Central memory CD8-positive, alpha-beta T cell (primary cell): ENCODE results near the gene C4orf50.

Source experiments
- ATAC-seq: fragments of 150-1000 bp; cut with Tn5 transposase; replicated peaks from 2 replicates; pipeline ENCODE4 v1.10.0; 2022; ENCODE audit warnings: mild to moderate bottlenecking, moderate FRiP score, moderate number of reproducible peaks; ENCODE audit not compliant: poor library complexity, severe bottlenecking; ENCODE audit errors: extremely low read depth
- DNase-seq, 2 donors: peaks; one replicate each; pipeline ENCODE4 v3.0.0; 2021; ENCODE audit warnings: low spot score in 2 of 2
- H3K27ac Mint-ChIP-seq: one replicate; pipeline ENCODE4 v1.8.0; 2022; ENCODE audit warnings: low read depth, mild to moderate bottlenecking, moderate library complexity, mixed read lengths
- H3K27me3 Mint-ChIP-seq: one replicate; pipeline ENCODE4 v1.8.0; 2022; ENCODE audit warnings: mixed read lengths
- H3K36me3 Mint-ChIP-seq: one replicate; pipeline ENCODE4 v1.8.0; 2022; ENCODE audit warnings: mild to moderate bottlenecking, moderate library complexity, mixed read lengths; ENCODE audit not compliant: insufficient read depth
- H3K4me1 Mint-ChIP-seq: one replicate; pipeline ENCODE4 v1.8.0; 2022; ENCODE audit warnings: mixed read lengths
- H3K4me3 Mint-ChIP-seq: one replicate; pipeline ENCODE4 v1.8.0; 2022; ENCODE audit warnings: mild to moderate bottlenecking, moderate library complexity, mixed read lengths
- H3K9me3 Mint-ChIP-seq: one replicate; pipeline ENCODE4 v1.8.0; 2022; ENCODE audit warnings: mixed read lengths

The C4orf50 gene

DNA sequence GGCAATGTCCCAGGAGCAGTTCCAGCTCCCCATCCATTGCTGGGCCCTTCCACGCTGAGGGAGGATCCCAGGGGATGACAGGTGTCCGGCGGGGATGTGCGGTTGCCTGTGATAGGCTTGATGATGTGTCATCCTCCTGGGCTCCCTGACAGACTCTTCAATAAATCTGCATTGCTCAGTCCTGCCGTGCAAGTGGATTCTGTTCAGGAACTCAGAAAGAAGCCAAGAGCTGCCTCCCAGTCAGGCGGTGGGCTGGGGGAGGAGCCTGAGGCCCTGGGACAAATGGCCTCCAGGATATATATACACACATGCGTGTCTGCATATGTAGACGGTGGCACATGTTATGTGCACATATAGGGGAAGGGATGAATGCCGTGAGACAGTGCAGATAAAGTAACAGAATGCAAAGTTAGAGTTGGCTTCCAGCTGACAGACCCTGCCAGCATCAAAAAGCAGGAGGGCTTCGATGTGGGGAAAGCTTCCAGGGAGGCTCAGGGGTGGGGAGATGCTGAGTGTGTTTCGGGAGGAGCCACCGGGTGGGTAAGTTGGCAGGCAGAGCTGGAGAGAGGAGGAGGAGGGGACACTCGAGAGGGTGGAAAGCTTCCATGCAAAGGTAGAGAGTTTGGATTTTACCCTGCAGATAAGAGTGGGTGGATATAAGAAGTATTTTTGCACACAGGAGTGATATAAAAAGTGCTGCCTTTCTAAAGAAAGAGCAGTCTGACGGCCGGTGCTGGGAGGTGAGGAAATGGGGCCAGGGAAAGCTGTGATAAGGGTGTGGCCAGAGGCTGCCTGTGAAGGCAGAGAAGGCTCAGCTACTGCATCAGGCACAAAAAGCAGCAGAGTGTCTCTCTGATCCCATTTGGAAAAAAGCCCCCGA, 96.9 kb downstream of the C4orf50 start:
- Mint-ChIP-seq H3K27ac (no peak overlapping the region), H3K4me1 (no peaks in the 10 kb centered on the region), H3K27me3 (peaks cover 10% of the 10 kb centered on the region), H3K4me3 (no peak overlapping the region), H3K36me3 (no peaks in the 10 kb centered on the region), H3K9me3 (no peaks in the 10 kb centered on the region)
- ATAC-seq = no peak
- DNase-seq = no peak

DNA sequence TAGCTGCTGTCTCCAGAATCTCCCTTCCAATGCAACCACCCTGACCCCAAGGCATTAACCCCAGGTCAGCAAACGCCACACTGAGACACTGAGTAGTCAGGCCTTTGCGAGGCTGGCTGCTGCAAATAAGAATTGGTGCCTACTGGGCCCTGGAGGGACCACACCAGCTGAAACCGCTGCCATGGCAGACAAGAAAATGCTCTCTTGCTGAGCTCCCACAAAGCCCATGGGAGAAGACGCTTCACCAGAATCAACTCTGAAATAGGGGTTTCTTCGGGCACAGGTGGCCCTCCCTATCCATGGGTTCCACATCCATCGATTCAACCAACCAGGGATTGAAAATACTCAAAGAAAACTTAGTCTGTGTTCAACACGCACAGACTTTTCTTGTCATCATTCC, 98.7 kb downstream of the C4orf50 start:
- H3K9me3 Mint-ChIP-seq = no peaks in the 10 kb centered on the region
- no peak for DNase-seq
- no peaks in the 10 kb centered on the region for H3K4me1 Mint-ChIP-seq
- peaks cover 10% of the 10 kb centered on the region for H3K27me3 Mint-ChIP-seq
- no peak overlapping the region for H3K4me3 Mint-ChIP-seq
- no peak for ATAC-seq
- H3K27ac Mint-ChIP-seq = no peak overlapping the region
- no peaks in the 10 kb centered on the region for H3K36me3 Mint-ChIP-seq

DNA sequence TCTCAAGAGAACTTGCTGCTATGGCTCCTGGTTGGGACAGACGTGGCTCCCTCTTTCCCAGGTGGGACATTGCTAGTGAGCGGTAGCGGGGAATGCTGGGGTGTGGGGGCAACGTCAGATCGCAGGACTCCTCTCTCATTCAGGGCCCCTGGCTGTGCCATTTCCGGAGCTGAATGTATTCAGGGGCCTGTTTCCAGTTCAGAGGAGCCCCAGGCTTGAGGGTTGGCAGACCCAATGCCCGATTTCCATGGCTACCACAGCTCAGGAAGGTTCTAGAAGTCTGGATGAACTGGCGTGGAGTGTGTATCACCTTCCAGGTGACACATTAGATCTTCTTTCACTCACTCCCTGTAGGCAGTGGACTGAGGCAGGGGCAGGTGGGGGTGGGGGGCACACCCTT, 99.2 kb downstream of the C4orf50 start:
- ATAC-seq (no peak), DNase-seq (no peak)
- no peak overlapping the region for H3K4me3 Mint-ChIP-seq
- H3K4me1 Mint-ChIP-seq = no peaks in the 10 kb centered on the region
- H3K27ac Mint-ChIP-seq = no peak overlapping the region
- H3K9me3 Mint-ChIP-seq = no peaks in the 10 kb centered on the region
- H3K36me3 Mint-ChIP-seq = no peaks in the 10 kb centered on the region
- peaks cover 10% of the 10 kb centered on the region for H3K27me3 Mint-ChIP-seq

DNA sequence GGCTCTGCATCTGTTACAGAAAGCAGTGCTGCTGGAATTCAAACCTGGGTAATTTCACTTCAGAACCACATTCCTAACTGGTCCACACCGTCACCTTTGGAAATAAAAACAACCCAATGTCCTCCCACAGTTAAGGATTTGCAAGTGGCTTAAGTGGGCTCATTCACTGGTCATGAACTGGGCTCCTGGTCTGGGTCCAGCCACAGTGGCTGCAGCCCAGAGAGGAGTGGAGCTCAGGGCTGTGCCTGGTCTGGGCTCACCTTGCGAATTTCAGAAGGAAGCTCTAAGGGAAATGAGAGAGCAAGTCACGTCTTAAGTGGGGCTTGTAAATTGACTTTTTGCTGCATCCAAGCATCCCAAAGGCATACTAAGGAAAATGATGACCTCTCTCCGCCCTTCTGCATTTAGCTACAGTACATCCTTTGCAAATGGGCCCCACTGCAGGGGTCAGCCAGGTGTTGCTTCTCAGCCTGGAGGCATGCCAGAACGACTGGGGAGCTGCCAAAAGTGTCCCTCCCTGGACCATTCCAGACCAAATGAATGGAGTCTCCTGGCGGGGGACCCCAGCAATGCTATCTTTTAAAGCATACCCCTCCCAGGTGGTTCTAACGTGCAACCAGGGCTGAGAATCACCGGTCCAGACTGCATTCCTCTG, 99.8 kb downstream of the C4orf50 start:
- peaks cover 10% of the 10 kb centered on the region for H3K27me3 Mint-ChIP-seq

DNA sequence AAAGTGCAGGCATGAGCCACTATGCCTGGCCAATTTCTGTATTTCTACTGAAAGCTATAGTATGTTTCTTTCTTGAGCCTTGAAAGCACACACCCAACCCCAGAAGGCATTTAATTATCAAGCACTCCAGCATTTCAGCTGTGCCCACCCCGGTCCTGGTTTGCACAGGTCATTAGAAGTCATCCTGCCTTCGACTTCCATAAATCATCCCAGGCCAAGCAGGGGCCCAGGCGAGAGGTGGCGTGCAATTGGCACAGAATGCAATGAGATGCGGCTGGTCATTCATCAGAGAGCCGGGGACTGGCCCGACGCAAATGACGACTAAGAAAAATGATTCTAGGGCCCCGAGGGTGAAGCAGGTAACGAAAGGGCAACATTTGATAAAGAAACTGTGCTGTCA, 100.6 kb downstream of the C4orf50 start:
- Mint-ChIP-seq H3K36me3 (no peaks in the 10 kb centered on the region), H3K27ac (no peak overlapping the region), H3K9me3 (peaks cover 2% of the 10 kb centered on the region), H3K4me3 (no peak overlapping the region), H3K27me3 (peaks cover 7% of the 10 kb centered on the region), H3K4me1 (no peaks in the 10 kb centered on the region)
- DNase-seq (no peak), ATAC-seq (no peak)

More for the DNA sequence above, 99.8 kb downstream of the C4orf50 start:
- Mint-ChIP-seq H3K27ac (no peak overlapping the region), H3K36me3 (no peaks in the 10 kb centered on the region), H3K4me3 (no peak overlapping the region), H3K9me3 (no peaks in the 10 kb centered on the region), H3K4me1 (no peaks in the 10 kb centered on the region)
- ATAC-seq (no peak), DNase-seq (no peak)

DNA sequence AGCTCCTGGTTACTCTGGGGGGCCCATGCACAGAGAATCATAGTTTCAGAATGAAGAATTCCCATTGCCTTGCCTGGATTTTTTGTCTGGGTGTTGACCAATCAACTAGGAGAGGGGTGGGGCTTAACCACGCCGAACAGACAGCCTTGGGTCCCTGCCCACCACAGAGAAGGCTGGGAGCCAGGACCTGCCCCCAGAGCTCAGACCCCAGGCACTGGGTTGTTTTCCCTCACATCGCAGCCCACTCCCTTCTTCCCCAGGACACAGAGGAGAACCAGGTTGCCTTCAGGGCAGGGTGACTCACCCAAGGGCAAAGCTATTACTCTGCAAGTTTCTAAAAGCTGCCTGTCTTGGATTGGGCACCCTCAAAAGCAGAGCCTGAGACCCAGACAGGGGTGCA, 102.0 kb downstream of the C4orf50 start:
- H3K27ac Mint-ChIP-seq = no peak overlapping the region
- peaks cover 9% of the 10 kb centered on the region for H3K27me3 Mint-ChIP-seq
- no peak for DNase-seq
- H3K36me3 Mint-ChIP-seq = no peaks in the 10 kb centered on the region
- H3K4me3 Mint-ChIP-seq = no peak overlapping the region
- peaks cover 6% of the 10 kb centered on the region for H3K9me3 Mint-ChIP-seq
- H3K4me1 Mint-ChIP-seq = no peaks in the 10 kb centered on the region
- no peak for ATAC-seq

DNA sequence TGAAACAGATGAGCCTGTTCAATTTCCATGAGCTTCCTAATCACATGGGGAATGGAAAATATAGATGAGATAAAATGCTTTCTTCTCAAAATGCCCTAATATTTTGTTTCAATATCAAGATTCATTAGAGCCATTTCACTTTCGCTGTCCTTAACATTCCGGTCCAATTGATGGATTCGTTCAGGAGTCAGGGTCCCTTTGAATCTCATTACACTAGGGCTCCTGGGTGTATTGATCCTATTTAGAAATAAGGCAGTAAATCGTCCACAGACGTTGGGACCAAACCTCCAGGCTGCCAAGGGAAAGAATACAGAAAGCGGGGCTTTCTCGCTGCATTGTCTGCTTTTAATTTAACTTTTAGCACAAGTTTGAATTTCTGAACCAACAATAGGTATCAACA, 104.8 kb downstream of the C4orf50 start:
- DNase-seq (no peak), ATAC-seq (no peak)
- Mint-ChIP-seq H3K9me3 (peaks cover 6% of the 10 kb centered on the region), H3K4me1 (no peaks in the 10 kb centered on the region), H3K36me3 (no peaks in the 10 kb centered on the region), H3K27ac (no peak overlapping the region), H3K4me3 (no peak overlapping the region), H3K27me3 (peaks cover 23% of the 10 kb centered on the region)

DNA sequence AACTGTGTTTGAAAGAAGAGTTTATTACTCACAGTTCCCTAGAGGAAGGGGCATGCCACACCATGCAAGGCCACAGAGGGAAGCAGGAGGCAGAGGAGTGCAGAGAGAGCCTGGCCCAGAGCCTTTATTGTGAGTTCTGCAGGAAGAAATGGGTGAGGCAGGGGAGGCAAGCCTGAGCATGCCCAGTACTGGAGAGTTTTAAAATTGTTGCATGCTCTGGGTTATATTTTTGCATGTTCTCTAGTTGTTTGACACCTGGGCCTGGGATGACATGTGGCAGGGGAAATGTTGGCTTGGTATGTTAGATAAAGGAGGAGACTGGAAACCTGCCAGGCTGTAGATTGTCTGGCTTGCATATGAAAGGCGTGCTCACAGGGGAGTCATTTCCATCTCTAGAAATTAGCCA, 105.6 kb downstream of the C4orf50 start:
- ATAC-seq (no peak), DNase-seq (no peak)
- Mint-ChIP-seq H3K27me3 (peaks cover 31% of the 10 kb centered on the region), H3K27ac (peak overlapping the region; percentile 42), H3K4me3 (no peak overlapping the region), H3K9me3 (peaks cover 14% of the 10 kb centered on the region), H3K4me1 (no peaks in the 10 kb centered on the region), H3K36me3 (no peaks in the 10 kb centered on the region)

DNA sequence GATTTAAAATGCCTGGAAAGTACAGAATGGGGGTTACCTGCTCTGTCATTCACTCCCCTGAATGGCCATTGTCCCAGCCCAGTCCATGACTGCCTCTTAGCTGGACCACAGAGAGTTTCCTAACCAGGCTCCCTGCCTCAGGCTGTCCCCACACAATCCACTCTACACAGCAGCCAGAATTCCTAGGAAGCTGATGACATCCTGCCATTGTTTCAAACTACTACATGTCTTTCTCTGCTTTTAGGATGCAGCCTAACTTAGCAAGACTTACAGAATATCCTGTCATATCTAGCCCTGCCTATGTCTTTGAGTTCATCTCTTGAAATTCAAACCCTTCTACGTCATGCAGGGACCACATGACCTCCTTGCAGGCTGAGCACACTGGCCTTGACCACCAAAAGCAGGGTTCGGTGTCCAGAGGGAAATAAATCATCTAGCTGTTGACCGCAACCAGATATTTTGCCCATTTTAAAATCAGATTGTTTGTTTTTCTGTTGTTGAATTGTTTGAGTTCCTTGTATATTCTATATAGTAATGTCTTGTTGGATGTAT, 109.3 kb downstream of the C4orf50 start:
- peaks cover 19% of the 10 kb centered on the region for H3K9me3 Mint-ChIP-seq
- DNase-seq (no peak), ATAC-seq (no peak)
- H3K4me3 Mint-ChIP-seq = no peak overlapping the region
- no peaks in the 10 kb centered on the region for H3K4me1 Mint-ChIP-seq
- H3K27ac Mint-ChIP-seq = no peak overlapping the region
- H3K36me3 Mint-ChIP-seq = no peaks in the 10 kb centered on the region
- H3K27me3 Mint-ChIP-seq = peaks cover 34% of the 10 kb centered on the region

DNA sequence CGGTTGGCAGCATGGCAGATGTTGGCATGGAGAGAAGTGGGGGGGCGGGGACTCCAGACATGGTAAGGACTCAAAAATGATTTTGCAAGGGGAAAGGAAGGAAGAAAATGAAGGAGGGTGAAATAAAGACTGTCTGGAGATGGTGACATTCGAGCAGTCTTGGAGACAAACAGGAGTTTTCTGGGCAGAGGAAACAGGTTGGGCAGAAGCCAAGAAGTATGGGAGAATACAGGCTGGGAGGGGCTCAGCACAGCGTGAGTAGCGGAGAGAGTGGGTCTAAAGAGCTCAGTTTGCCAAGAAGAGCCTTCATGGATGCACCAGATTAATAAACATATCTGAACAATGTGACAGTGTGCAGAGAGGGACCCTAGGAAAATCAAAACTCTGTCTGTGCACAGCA, 112.0 kb downstream of the C4orf50 start:
- DNase-seq = no peak
- no peak for ATAC-seq
- H3K36me3 Mint-ChIP-seq = no peaks in the 10 kb centered on the region
- H3K27me3 Mint-ChIP-seq = peaks cover 25% of the 10 kb centered on the region
- H3K9me3 Mint-ChIP-seq = peaks cover 12% of the 10 kb centered on the region
- H3K4me3 Mint-ChIP-seq = no peak overlapping the region
- no peak overlapping the region for H3K27ac Mint-ChIP-seq
- H3K4me1 Mint-ChIP-seq = no peaks in the 10 kb centered on the region

DNA sequence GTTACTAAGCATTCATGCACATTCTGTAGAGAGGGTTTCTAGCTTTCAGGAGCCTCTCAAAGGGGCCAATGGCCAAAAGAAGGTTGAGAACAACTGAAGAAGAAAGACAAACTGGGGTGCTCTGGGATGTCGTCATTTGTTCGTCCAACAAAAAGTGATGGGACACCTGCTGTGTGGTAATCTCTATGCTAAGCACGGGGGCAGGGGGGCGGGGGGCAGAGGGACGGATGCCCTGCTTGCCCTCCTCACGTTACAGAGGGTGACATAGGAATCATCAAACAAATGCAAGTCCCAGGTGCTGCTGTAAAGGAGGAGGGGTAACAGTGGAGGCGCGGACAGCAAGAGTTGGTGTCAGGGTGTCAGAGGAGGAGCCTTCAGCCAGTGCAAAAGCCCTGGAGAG, 112.5 kb downstream of the C4orf50 start:
- no peak for DNase-seq
- Mint-ChIP-seq H3K36me3 (no peaks in the 10 kb centered on the region), H3K27me3 (peaks cover 25% of the 10 kb centered on the region), H3K27ac (no peak overlapping the region), H3K4me3 (no peak overlapping the region), H3K9me3 (peaks cover 12% of the 10 kb centered on the region), H3K4me1 (no peaks in the 10 kb centered on the region)
- no peak for ATAC-seq

DNA sequence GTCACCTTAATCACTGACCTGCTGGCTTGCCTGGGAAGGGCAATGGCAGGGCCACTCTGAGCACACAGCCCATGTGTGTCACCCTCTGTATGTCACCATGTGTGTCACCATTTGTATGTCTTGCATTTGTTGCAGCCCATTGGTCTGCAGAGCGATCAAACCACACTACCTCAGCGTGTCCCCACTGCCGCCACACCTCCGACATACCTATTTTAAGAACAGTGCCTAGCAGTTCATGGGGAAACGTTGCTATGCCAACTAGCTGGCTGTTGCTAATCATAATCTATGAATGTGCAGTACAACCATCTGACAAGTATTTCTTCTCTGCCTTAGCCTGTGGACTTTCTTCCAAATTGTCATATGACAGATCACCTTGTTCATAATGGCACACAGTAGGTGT, 117.4 kb downstream of the C4orf50 start:
- H3K36me3 Mint-ChIP-seq = peaks cover 2% of the 10 kb centered on the region
- peaks cover 6% of the 10 kb centered on the region for H3K9me3 Mint-ChIP-seq
- H3K4me1 Mint-ChIP-seq = no peaks in the 10 kb centered on the region
- H3K4me3 Mint-ChIP-seq = no peak overlapping the region
- H3K27ac Mint-ChIP-seq = no peak overlapping the region
- no peak for ATAC-seq
- peaks cover 30% of the 10 kb centered on the region for H3K27me3 Mint-ChIP-seq
- no peak for DNase-seq

DNA sequence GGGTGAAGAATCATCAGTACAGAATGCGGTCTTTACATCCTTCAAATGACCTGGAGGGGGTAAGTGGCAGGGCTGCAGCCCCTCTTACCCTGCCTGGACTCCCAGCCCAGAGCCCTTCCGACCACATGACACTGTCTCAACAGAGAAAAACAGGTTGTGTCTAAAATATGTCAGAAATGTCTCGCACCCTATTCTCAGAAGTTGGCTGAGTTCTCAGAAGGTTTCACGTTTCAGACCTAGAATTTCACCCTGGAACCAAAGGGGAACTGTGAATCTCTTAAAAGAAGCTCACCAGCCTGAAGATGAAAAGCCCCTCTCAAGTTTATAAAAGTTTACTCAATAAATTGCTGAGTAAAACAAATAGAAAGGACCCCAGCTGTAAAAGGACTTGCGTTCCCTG, 118.3 kb downstream of the C4orf50 start:
- no peak for DNase-seq
- H3K27ac Mint-ChIP-seq = no peak overlapping the region

More for the DNA sequence above, 118.3 kb downstream of the C4orf50 start:
- Mint-ChIP-seq H3K36me3 (peaks cover 2% of the 10 kb centered on the region), H3K4me3 (no peak overlapping the region), H3K9me3 (peaks cover 6% of the 10 kb centered on the region), H3K4me1 (no peaks in the 10 kb centered on the region), H3K27me3 (peaks cover 39% of the 10 kb centered on the region)
- ATAC-seq = no peak
